SK-N-SH treated with all-trans-retinoic acid at 6 μM for 48 hours (cell line): ENCODE data around the gene TMEM200B.

ENCODE experiments used
- OSR1 ChIP-seq: fragments of 250-450 bp; sonication (Bioruptor Pico); IDR thresholded peaks from 2 replicates; pipeline ENCODE4 v1.8.0; 2022; ENCODE audit warnings: moderate library complexity, mild to moderate bottlenecking, inconsistent platforms
- TCF4 ChIP-seq: fragments of 250-450 bp; sonication (Bioruptor Pico); IDR thresholded peaks from 2 replicates; pipeline ENCODE4 v1.8.0; 2021; ENCODE audit warnings: mild to moderate bottlenecking, moderate library complexity, borderline replicate concordance
- ZFP30 ChIP-seq: fragments of 450-650 bp; formaldehyde crosslinking; IDR thresholded peaks from 2 replicates; pipeline ENCODE4 v1.5.0; 2022; ENCODE audit warnings: mild to moderate bottlenecking, moderate library complexity
- TF ChIP-seq, protein P1 (sequence below): fragments of 250-450 bp; sonication (Bioruptor Pico); IDR thresholded peaks from 2 replicates; pipeline ENCODE4 v1.8.0; 2020; ENCODE audit warnings: mild to moderate bottlenecking, moderate library complexity, borderline replicate concordance

DNA sequence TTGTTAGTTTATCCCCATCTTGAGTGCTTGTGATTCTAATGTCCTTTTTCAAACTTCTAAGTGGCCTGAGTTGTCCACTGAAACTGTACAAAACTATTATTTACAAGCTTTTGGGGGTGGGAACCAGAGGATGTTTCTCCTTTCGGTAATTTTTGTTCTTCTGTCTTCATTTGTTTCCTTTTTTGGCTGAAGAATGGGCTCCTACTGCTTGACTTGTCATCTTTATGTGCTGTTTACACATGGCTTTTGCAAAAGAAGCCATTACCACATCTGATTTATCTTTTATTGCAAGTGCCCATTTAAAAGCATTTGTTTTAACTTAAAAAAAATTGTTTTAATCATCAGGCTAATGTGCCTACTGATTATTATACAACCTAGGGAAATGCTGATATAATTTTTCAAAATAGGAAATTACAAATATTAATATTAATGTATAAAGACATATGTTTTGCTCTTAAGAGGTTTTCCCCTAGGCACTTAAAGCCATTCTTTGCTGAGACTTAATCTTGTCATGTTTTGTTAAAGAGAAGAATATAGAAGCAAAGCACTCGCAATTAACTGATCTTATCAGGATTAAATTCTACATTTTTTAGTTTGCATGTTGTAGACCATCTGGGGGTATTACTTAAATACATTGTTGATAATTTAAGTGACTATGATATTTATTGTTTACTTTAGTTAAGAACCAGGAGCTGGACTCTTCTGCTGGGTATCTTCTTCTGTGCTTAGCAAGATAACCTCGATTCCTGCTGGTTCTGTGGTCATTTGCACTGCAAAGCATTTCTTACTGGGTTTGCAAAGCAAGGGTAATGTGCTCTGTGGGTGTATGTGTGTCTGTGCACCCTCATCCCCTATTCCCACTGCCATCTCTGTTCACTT, 40.1 kb downstream of the TMEM200B start:
- TF ChIP-seq, protein P1, sequence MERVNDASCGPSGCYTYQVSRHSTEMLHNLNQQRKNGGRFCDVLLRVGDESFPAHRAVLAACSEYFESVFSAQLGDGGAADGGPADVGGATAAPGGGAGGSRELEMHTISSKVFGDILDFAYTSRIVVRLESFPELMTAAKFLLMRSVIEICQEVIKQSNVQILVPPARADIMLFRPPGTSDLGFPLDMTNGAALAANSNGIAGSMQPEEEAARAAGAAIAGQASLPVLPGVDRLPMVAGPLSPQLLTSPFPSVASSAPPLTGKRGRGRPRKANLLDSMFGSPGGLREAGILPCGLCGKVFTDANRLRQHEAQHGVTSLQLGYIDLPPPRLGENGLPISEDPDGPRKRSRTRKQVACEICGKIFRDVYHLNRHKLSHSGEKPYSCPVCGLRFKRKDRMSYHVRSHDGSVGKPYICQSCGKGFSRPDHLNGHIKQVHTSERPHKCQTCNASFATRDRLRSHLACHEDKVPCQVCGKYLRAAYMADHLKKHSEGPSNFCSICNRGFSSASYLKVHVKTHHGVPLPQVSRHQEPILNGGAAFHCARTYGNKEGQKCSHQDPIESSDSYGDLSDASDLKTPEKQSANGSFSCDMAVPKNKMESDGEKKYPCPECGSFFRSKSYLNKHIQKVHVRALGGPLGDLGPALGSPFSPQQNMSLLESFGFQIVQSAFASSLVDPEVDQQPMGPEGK (CRISPR knock-in tag): no peak
- TF ChIP-seq OSR1 (CRISPR knock-in tag) (no peak), TCF4 (CRISPR knock-in tag) (peak; percentile 89), ZFP30 (CRISPR knock-in tag) (no peak)
